ENCODE measurements around the gene MBIP. TPM values are rescaled to one million over a fixed set of nuclear protein-coding genes. Genes with fewer than 3 reads are reported as not detected.
A peak's percentile ranks its signal among the peaks of the same experiment; 100 is the strongest.

Gene MBIP
- total RNA-seq, 1 donor from 2014 or later, result 29.5 TPM

DNA sequence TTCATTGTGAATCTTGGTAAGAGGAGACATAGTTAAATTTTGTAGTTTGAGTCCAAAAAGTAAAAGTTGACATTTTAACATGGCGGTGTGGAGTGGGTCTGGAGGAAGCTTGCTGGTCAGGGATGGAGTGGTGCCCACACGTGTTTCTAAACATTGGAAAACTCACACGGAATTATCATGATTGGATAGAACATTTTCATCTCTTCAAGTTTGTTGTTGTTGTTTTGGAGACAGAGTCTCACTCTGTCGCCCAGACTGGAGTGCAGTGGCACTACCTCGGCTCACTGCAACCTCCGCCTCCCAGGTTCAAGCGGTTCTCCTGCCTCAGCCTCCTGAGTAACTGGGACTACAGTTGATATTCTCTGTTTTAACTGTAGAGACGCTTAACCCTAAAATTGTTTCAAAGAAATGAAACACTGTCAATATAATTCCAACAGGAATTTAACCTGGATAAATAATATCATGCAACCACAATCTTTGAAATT, 502 bp upstream of the MBIP start:
- peaks cover 24% of the 10 kb centered on the region for H3K4me1 Mint-ChIP-seq
- DNase-seq (ENCODE audit: low read depth, low spot score), result no peak
- peaks cover 3% of the 10 kb centered on the region for H3K9me3 Mint-ChIP-seq
- peaks cover 42% of the 10 kb centered on the region for H3K27me3 Mint-ChIP-seq (ENCODE audit: low read depth)
- H3K4me3 Mint-ChIP-seq, result peak overlapping the region; percentile 95
- TF ChIP-seq, protein P1, sequence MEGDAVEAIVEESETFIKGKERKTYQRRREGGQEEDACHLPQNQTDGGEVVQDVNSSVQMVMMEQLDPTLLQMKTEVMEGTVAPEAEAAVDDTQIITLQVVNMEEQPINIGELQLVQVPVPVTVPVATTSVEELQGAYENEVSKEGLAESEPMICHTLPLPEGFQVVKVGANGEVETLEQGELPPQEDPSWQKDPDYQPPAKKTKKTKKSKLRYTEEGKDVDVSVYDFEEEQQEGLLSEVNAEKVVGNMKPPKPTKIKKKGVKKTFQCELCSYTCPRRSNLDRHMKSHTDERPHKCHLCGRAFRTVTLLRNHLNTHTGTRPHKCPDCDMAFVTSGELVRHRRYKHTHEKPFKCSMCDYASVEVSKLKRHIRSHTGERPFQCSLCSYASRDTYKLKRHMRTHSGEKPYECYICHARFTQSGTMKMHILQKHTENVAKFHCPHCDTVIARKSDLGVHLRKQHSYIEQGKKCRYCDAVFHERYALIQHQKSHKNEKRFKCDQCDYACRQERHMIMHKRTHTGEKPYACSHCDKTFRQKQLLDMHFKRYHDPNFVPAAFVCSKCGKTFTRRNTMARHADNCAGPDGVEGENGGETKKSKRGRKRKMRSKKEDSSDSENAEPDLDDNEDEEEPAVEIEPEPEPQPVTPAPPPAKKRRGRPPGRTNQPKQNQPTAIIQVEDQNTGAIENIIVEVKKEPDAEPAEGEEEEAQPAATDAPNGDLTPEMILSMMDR (conservative IDR thresholded peaks at IDR 0.05), result no peak
- no peak overlapping the region for H3K27ac Mint-ChIP-seq (ENCODE audit: unreplicated experiment)
- no peaks in the 10 kb centered on the region for H3K36me3 Mint-ChIP-seq (ENCODE audit: low read depth)

DNA sequence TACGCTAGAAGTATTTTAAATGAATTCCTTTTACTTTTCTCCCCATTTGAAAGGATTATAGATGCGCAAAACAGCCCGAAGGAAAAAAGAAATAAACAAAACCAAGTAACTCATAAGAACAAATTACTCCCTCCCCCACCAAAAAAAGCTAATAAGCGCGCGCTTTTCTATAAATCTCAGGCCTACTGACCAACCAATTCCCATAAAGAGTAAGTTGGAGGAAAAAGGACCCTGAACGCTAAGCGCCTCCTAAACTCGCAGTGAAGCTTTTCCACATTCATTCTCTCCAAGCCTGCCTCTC, 588 bp downstream of the MBIP start:
- H3K9me3 Mint-ChIP-seq, result peaks cover 3% of the 10 kb centered on the region
- no peak for DNase-seq (ENCODE audit: low read depth, low spot score)
- H3K4me1 Mint-ChIP-seq, result peaks cover 29% of the 10 kb centered on the region
- no peaks in the 10 kb centered on the region for H3K36me3 Mint-ChIP-seq (ENCODE audit: low read depth)
- H3K4me3 Mint-ChIP-seq, result peak overlapping the region; percentile 95
- TF ChIP-seq, protein P1 (conservative IDR thresholded peaks at IDR 0.05), result no peak
- H3K27me3 Mint-ChIP-seq (ENCODE audit: low read depth), result peaks cover 35% of the 10 kb centered on the region
- peak overlapping the region; percentile 95 for H3K27ac Mint-ChIP-seq (ENCODE audit: unreplicated experiment)

DNA sequence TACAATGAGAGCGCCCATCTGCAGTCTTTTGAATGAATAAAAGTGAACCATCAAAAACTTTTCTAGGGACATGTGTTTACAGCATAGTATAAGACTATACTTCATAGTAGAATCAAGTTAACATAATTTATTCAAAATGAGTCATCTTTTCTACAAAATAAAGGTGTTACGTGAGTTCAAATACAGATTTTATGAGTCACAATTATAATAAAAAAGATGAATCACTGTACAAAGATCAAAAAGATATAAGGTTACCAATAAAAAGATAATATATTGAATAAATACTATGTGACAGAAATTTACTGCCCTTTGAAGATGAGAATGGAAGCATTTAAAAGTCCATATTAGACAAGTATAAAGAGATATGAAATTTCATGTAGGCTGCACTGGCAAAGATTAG, 2.8 kb downstream of the MBIP start:
- no peak overlapping the region for H3K27ac Mint-ChIP-seq (ENCODE audit: unreplicated experiment)

DNA sequence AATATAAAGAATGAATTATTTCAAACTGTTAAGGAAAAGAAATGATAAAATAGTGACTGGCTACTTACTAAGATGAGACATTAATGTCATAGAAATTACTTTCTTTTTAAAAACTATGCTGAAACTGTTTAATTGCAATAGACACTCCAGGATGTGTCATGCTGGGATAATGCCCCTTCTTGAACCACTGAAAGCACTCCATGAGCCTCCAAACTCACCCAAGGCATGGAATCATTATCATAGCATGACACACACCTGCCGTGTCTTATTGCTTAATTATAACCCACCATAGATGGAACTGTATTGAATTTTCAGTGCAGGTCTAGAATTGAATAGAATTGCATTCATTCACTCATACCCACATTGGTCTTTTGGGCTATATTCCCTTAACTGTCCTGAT, 4.3 kb downstream of the MBIP start:
- Mint-ChIP-seq H3K4me1 (peaks cover 36% of the 10 kb centered on the region), H3K27ac (ENCODE audit: unreplicated experiment) (no peak overlapping the region), H3K9me3 (peaks cover 3% of the 10 kb centered on the region), H3K4me3 (no peak overlapping the region), H3K27me3 (ENCODE audit: low read depth) (peaks cover 4% of the 10 kb centered on the region), H3K36me3 (ENCODE audit: low read depth) (no peaks in the 10 kb centered on the region)
- no peak for DNase-seq (ENCODE audit: low read depth, low spot score)
- TF ChIP-seq, protein P1 (conservative IDR thresholded peaks at IDR 0.05), result no peak

More for the DNA sequence above, 2.8 kb downstream of the MBIP start:
- Mint-ChIP-seq H3K4me3 (no peak overlapping the region), H3K36me3 (ENCODE audit: low read depth) (no peaks in the 10 kb centered on the region), H3K4me1 (peaks cover 36% of the 10 kb centered on the region), H3K27me3 (ENCODE audit: low read depth) (peaks cover 16% of the 10 kb centered on the region), H3K9me3 (peaks cover 3% of the 10 kb centered on the region)
- TF ChIP-seq, protein P1 (conservative IDR thresholded peaks at IDR 0.05), result no peak
- DNase-seq (ENCODE audit: low read depth, low spot score), result no peak

DNA sequence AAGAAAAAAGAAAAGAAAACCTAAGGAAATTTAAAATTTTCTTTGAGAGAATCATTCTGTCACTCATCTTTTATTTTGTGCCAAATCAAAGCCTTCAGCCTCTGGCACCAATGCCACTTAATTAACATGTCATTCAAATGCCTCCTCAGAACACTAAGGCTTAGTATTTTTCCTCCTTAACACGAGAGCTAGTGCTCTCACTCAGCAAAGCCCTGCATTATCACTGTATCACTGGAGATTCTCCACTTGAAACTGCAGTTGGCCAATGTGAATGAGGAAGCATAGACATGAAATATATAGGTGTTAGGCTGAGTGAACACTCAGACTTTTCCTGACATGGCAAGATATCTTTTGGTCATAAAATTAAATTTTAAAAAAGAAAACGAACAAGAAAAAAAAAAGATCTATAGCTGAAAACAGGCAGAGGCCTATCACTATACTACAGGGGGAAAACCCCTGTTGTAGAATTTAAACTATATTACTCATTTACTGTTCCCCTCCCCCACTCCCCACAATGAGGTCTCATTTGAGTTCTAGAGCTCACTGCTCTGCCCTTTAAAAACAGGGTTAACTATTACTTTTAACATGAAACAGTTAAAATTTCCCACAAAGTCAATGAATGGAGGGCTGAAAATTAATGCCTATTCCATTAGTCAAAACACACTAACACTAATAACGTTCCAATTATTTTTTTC, 5.1 kb downstream of the MBIP start:
- Mint-ChIP-seq H3K36me3 (ENCODE audit: low read depth) (peaks cover 7% of the 10 kb centered on the region), H3K27me3 (ENCODE audit: low read depth) (no peaks in the 10 kb centered on the region), H3K9me3 (no peaks in the 10 kb centered on the region), H3K27ac (ENCODE audit: unreplicated experiment) (no peak overlapping the region), H3K4me3 (no peak overlapping the region), H3K4me1 (peaks cover 30% of the 10 kb centered on the region)
- no peak for DNase-seq (ENCODE audit: low read depth, low spot score)
- TF ChIP-seq, protein P1 (conservative IDR thresholded peaks at IDR 0.05), result no peak

Measured in neural crest cell (in vitro differentiated cells).